Tibial nerve (tissue), 3 donors: Measurements from ENCODE around the gene ODAPH.
"Not testable (repeated sequence)": the region's sequence is repeated elsewhere in the genome, so short reads cannot be mapped to it uniquely, and the experiment has no call there.

ENCODE experiments used
- POLR2A ChIP-seq, 2 donors: fragments of 450-650 bp; IDR thresholded peaks; one replicate each; pipeline ENCODE4 v1.6.1; 2017; ENCODE audit warnings: antibody characterized with exemption in 2 of 2, mild to moderate bottlenecking in 2 of 2, moderate library complexity in 2 of 2
- TF ChIP-seq, protein P1 (sequence below), 5 experiments: fragments of 200-600 bp in 3 of 5; fragments of 450-650 bp in 2 of 5; sonication (generic) in 3 of 5; IDR thresholded peaks; one replicate each; pipeline ENCODE4 v1.5.1; 2016 to 2019; ENCODE audit warnings: antibody characterized with exemption in 5 of 5, mild to moderate bottlenecking in 3 of 5, moderate library complexity in 2 of 5

DNA sequence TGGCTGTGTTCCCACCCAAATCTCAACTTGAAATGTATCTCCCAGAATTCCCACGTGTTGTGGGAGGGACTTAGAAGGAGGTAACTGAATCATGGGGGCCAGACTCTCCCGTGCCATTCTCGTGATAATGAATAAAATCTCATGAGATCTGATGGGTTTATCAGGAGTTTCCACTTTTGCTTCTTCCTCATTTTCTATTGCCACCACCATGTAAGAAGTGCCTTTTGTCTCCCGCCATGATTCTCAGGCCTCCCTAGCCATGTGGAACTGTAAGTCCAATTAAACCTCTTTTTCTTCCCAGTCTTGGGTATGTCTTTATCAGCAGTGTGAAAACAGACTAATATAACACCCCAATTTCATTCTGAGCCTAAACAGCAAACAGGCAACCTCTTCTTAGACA is 46.3 kb upstream of the ODAPH start:
- TF ChIP-seq, protein P1, sequence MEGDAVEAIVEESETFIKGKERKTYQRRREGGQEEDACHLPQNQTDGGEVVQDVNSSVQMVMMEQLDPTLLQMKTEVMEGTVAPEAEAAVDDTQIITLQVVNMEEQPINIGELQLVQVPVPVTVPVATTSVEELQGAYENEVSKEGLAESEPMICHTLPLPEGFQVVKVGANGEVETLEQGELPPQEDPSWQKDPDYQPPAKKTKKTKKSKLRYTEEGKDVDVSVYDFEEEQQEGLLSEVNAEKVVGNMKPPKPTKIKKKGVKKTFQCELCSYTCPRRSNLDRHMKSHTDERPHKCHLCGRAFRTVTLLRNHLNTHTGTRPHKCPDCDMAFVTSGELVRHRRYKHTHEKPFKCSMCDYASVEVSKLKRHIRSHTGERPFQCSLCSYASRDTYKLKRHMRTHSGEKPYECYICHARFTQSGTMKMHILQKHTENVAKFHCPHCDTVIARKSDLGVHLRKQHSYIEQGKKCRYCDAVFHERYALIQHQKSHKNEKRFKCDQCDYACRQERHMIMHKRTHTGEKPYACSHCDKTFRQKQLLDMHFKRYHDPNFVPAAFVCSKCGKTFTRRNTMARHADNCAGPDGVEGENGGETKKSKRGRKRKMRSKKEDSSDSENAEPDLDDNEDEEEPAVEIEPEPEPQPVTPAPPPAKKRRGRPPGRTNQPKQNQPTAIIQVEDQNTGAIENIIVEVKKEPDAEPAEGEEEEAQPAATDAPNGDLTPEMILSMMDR (IDR thresholded peaks at IDR 0.05), result not testable (repeated sequence)
- TF ChIP-seq POLR2A (IDR thresholded peaks at IDR 0.05), result not testable (repeated sequence)
